ENCODE measurements around the gene CPSF4. TPM values are rescaled to one million over a fixed set of nuclear protein-coding genes. Genes with fewer than 3 reads are reported as not detected.

CPSF4 gene
- polyA plus RNA-seq, 1 donor from 2014 or later = 209 TPM

- no peaks in the 10 kb centered on the region for H3K9me3 ChIP-seq (ENCODE audit: low read length)
- no peak overlapping the region for H3K4me3 ChIP-seq (ENCODE audit: low read length)
- no peak overlapping the region for H3K4me2 ChIP-seq (ENCODE audit: low read length)
- H2AFZ ChIP-seq (ENCODE audit: low read depth, low read length) = no peak overlapping the region
- H3K79me2 ChIP-seq (replicated peaks; ENCODE audit: insufficient read depth, low read length) = no peaks in the 10 kb centered on the region
- no peaks in the 10 kb centered on the region for H4K20me1 ChIP-seq (ENCODE audit: insufficient read depth)
- H3K27ac ChIP-seq (ENCODE audit: low read length) = no peak overlapping the region
- no peaks in the 10 kb centered on the region for H3K36me3 ChIP-seq (ENCODE audit: insufficient read depth, low read length)
- no peaks in the 10 kb centered on the region for H3K27me3 ChIP-seq (ENCODE audit: insufficient read depth, low read depth, low read length)
- H3F3A ChIP-seq (ENCODE audit: insufficient read depth, low read length, poor library complexity, severe bottlenecking) = no peaks in the 10 kb centered on the region
- no peak overlapping the region for H3K9ac ChIP-seq (ENCODE audit: low read length)
- no peaks in the 10 kb centered on the region for H3K9me2 ChIP-seq (ENCODE audit: insufficient read depth, low read length)
- TF ChIP-seq TAF1 (IDR thresholded peaks at IDR 0.05; ENCODE audit: low read depth) = no peak
- no peak for TF ChIP-seq EZH2 (IDR thresholded peaks at IDR 0.05; ENCODE audit: borderline replicate concordance, insufficient read depth, low read length, poor library complexity, severe bottlenecking)
- no peak for TF ChIP-seq POLR2AphosphoS5 (IDR thresholded peaks at IDR 0.05)
- no peak for TF ChIP-seq SMC3 (conservative IDR thresholded peaks at IDR 0.05; ENCODE audit: poor library complexity)
- TF ChIP-seq RAD21 (conservative IDR thresholded peaks at IDR 0.05) = no peak
- no peak for TF ChIP-seq REST (IDR thresholded peaks at IDR 0.05; ENCODE audit: borderline replicate concordance)
- no peak for TF ChIP-seq CTCF (IDR thresholded peaks at IDR 0.05; ENCODE audit: poor library complexity, severe bottlenecking)
- TF ChIP-seq EP300 (conservative IDR thresholded peaks at IDR 0.05; ENCODE audit: poor library complexity, severe bottlenecking) = no peak
- no peak for TF ChIP-seq MXI1 (conservative IDR thresholded peaks at IDR 0.05; ENCODE audit: poor library complexity, severe bottlenecking)
Measured at GRCh38 chr7:99451936-99452335, 13.2 kb downstream of the CPSF4 start.

- Histone ChIP-seq H3K9me2 (ENCODE audit: insufficient read depth, low read length) (no peaks in the 10 kb centered on the region), H3K9ac (ENCODE audit: low read length) (no peak overlapping the region), H3F3A (ENCODE audit: insufficient read depth, low read length, poor library complexity, severe bottlenecking) (no peaks in the 10 kb centered on the region), H3K4me3 (ENCODE audit: low read length) (no peak overlapping the region), H3K27ac (ENCODE audit: low read length) (no peak overlapping the region), H3K9me3 (ENCODE audit: low read length) (no peaks in the 10 kb centered on the region), H2AFZ (ENCODE audit: low read depth, low read length) (no peak overlapping the region), H3K36me3 (ENCODE audit: insufficient read depth, low read length) (no peaks in the 10 kb centered on the region), H3K79me2 (replicated peaks; ENCODE audit: insufficient read depth, low read length) (no peaks in the 10 kb centered on the region), H3K27me3 (ENCODE audit: insufficient read depth, low read depth, low read length) (no peaks in the 10 kb centered on the region), H4K20me1 (ENCODE audit: insufficient read depth) (no peaks in the 10 kb centered on the region), H3K4me2 (ENCODE audit: low read length) (no peak overlapping the region)
- no peak for TF ChIP-seq REST (IDR thresholded peaks at IDR 0.05; ENCODE audit: borderline replicate concordance)
- no peak for TF ChIP-seq EP300 (conservative IDR thresholded peaks at IDR 0.05; ENCODE audit: poor library complexity, severe bottlenecking)
- no peak for TF ChIP-seq CTCF (IDR thresholded peaks at IDR 0.05; ENCODE audit: poor library complexity, severe bottlenecking)
- no peak for TF ChIP-seq RAD21 (conservative IDR thresholded peaks at IDR 0.05)
- TF ChIP-seq MXI1 (conservative IDR thresholded peaks at IDR 0.05; ENCODE audit: poor library complexity, severe bottlenecking) = no peak
- no peak for TF ChIP-seq POLR2AphosphoS5 (IDR thresholded peaks at IDR 0.05)
- no peak for TF ChIP-seq EZH2 (IDR thresholded peaks at IDR 0.05; ENCODE audit: borderline replicate concordance, insufficient read depth, low read length, poor library complexity, severe bottlenecking)
- no peak for TF ChIP-seq TAF1 (IDR thresholded peaks at IDR 0.05; ENCODE audit: low read depth)
Measured at GRCh38 chr7:99452541-99452940, 13.8 kb downstream of the CPSF4 start.

Measured in neural cell (in vitro differentiated cells).